Measurements from ENCODE around the gene INAFM2.
A peak's percentile ranks its signal among the peaks of the same experiment; 100 is the strongest.

The INAFM2 gene
- total RNA-seq, result 6.2 reads per million, percentile 23 among the genes with 10 or more reads in this experiment

DNA sequence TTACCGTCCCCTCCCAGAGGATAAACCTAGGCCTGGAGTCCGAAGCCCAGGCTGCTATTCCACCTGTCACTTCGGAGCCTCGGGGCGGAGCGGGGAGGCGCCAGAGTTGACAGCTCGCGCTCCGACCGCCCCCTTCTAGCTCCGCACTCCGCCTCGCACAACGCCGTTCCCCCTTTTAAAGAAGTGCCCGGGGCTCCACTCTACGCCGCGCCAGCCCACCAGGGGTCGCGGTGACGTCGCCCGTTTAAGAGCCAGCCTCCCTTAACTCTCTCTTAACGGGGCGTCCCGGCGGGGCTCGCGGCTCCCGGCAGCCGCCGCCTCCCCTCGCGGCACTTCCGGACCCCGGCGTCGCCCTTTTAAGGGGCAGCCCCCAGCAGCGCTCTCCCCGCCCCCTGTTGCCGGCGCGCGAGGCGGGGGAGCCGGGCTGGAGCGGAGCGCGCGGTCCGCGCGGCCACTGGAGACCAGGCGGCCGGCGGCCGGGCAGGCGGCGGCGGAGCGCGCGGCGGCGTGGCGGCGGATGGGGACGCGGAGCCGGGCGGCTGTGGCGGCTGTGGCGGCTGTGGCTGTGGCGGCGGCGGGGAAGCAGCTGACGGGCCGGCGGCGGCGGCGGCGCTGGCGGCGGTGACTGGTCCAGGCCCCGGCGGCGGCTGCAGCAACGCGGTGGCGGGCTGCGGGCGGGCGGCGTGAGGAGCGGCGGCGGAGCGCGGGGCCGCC is at the start of gene INAFM2:
Gene INAFM2, plus strand, starts transcription at position 454 of the 714 bp plus-strand sequence. CDS start 364 bp downstream, outside the sequence.
- DNase-seq, result peak; percentile 86

GRCh38 chr15:40274350-40275274 is 48.9 kb upstream of the INAFM2 start:
- peak; percentile 88 for DNase-seq

- no peak for DNase-seq
Observed at GRCh38 chr15:40275523-40275922, 48.0 kb upstream of the INAFM2 start.

DNA sequence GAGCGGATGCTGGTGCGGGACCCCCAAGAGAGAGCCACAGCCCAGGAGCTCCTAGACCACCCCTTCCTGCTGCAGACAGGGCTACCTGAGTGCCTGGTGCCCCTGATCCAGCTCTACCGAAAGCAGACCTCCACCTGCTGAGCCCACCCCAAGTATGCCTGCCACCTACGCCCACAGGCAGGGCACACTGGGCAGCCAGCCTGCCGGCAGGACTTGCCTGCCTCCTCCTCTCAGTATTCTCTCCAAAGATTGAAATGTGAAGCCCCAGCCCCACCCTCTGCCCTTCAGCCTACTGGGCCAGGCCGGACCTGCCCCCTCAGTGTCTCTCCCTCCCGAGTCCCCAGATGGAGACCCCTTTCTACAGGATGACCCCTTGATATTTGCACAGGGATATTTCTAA is 47.5 kb upstream of the INAFM2 start:
- no peak for DNase-seq

DNA sequence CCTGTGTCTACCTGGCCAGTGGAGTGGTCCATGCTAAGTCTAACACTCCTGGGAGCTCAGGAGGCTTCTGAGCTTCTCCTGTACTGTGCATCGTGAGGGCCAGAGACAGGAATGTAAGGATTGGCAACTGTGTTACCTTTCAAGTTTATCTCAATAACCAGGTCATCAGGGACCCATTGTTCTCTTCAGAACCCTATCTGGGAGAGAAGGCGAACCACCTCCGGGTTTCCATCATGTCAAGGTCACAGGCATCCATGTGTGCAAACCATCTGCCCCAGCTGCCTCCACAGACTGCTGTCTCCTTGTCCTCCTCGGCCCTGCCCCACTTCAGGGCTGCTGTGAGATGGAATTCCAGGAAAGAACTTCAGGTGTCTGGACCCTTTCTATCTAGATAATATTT is 46.6 kb upstream of the INAFM2 start:
- no peak for DNase-seq

DNA sequence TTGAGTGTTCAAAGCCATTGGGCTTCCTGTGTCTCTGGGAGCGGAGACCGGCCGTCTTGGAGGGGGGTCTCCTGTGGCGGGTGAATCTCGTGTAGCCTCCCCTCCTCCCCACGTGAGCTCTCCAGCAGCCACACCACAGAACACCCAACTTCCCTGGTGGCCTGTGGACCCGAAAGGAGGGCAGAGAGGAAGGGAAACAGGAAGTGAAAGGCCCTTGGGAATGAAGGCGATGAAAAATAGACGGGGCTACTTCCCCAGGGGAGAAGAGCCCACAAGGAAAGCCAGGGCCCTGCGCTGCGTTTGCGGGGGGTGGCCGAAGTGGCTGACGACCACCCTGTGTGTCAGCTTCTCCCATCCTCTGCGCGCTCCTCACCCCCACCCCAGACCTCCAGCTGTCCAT is 46.0 kb upstream of the INAFM2 start:
- no peak for DNase-seq

GRCh38 chr15:40278026-40278425 is 45.5 kb upstream of the INAFM2 start:
- no peak for DNase-seq

GRCh38 chr15:40279437-40280141 is 43.9 kb upstream of the INAFM2 start:
- DNase-seq, result peak; percentile 65

DNA sequence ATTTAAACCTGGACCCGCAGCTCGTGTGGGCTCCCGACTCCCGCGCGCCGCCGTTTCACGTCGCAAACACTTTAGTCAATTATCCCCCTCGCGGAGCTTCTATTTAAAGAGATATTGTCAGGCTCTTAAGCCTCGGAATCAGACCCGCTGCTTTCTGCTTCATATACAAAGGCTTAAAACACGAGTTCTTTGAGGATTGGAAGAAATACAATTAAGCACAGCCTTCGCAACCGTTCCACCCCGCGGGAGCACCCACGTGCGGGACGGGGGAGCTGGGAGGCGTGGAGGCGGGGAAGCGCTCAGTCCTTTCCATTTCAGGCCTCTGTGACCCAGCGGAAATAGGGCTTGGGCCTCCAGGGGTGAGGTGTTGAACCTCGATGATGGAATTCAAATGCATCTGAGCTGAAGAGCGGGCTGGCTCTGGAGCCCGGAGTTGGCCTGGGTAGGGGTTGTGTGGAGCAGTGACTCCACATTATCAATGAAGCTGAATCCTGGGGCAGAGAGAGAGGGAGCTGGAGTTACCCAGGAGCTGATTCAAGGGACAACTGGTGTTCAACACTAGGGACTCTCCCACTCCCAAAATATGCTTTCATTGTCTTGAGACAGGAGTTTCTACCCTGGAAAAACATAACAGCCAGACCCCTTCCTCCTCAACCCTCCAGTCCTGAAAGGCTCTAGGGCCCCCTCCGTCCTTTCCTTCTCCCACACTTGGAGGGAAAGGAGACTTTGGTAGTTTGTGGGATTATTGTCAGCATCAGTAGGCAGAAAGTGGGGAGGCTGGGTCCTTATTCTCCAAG is 43.0 kb upstream of the INAFM2 start:
- no peak for DNase-seq

- DNase-seq, result no peak
Observed at GRCh38 chr15:40281057-40281800, 42.3 kb upstream of the INAFM2 start.

DNA sequence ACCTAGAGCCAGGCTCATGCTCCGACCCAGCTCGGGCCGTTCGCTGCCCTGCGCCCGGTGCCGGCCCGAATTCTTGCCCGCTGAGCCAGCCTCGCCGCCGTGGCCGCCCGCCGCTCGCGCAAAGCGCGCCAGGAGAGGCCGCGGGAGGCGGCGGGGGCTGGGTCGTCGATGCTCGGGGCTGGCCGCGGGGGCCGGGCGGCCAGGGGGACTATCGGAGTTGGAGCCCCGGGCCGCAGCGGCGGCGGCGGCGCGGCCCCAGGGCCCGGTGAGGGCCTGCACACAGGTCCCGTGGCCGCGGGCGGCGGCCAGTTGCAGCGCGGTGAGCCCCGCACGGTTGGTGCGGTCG is 41.7 kb upstream of the INAFM2 start:
- no peak for DNase-seq

DNA sequence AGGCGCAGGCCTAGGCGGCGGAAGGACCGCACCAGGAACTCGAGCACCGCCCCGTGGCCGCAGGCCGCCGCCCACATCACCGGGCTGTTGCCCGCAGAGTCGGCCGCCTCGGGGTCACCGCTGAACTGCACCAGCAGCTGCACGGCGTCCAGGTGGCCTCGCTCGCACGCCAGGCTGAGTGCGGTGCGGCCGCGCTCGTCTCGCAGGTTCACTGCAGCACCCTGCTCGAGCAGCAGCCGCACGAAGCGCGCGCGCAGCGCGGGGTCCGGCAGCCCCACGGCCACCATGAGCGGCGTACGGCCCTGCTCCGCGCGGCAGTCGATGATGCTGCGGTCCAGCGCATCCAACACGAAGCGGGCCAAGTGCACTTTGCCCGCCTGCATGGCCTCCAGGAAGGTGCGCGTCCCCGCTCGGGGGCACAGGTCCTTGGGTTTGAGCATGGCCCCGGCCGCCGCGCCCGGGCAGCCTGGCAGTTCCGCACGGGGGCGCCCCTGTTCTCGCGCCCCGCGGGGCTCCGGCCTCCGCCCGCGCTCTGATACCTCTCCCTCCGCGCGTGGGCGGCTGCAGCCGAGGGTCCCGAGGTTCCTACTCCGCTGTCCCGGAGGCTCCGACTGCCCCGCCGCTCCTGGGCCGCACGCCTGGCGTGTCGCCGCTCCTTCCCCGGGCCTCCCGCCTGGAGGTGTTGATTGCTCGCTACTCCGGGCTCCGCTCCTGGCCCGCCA is 41.2 kb upstream of the INAFM2 start:
- peak; percentile 34 for DNase-seq

DNA sequence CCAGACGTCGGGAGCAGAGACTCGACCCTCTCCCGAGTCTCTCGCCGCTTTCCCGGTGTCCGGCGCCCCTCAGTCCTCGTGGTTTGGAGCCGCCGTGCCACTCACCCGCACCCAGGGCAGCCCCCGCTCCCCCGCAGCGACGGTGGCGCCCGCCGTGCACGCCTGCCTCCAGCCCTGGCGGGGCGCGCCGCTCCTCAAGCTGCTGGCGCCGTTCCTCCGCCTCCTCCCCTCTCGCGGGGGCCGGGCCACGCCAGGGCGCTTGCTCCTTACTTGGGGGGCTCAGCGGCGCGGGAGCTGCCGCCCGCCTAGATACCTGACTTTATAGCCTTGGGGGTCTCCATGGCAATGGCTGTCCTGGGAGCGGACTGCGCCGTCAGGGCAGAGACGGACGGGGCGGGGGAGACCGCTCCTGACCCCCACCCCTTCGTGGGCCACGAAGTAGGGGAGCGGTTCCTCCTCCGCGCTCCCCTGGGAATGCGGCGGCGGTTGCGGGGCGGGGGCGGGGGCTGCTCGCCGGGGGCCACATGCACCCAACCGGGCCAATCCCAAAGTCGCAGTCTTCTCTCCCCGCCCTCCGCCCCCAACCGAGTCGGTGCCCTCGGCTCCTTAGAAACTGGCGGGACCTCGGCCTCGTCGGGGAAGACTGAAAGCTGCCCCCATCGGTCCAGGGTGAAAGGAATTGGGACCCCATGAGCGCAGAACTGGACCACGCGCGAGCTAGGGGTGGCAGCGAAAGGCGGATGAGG is 40.5 kb upstream of the INAFM2 start, which contains the start of gene ANKRD63:
Gene ANKRD63, minus strand, starts transcription at position 196 of the 746 bp plus-strand sequence. CDS start 478 bp downstream, outside the sequence.
- peak; percentile 16 for DNase-seq

DNA sequence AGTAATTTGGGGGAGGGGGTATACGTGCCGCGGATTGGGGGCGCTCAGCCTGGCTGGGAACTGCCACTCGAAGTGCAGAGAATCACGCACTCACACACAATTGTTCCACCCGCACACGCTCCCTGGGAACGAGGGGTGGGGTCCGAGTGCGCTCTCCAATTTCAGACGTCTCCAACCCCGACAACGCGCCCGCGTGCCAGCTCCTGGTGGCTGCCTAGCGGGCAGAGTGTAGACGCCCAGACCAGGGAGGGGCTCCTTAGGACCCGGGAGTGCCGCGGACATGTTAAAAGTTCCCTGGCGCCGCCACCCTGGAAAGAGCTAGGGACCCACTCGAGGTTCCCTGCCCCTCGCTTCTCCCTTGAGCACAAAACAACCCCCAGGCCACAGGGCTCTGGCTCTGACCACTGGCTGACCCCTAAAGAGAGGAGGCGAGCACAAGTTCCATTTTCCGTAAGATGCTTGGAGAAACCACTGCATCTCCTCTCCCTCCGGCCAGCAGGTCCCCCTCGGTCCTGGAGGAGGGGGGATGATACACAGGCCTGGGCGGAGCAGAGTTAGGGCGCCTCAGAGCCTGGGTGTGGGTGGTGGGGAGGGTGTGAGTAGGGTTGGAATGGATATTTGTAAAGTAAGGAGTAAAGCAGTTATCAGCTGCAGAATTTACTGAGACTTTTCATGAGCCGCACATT is 39.7 kb upstream of the INAFM2 start:
- DNase-seq, result no peak

- no peak for DNase-seq
Observed at GRCh38 chr15:40285151-40285550, 38.3 kb upstream of the INAFM2 start.

GRCh38 chr15:40285554-40286011 is 37.9 kb upstream of the INAFM2 start:
- no peak for DNase-seq

- DNase-seq, result no peak
Observed at GRCh38 chr15:40286061-40286532, 37.4 kb upstream of the INAFM2 start.

GRCh38 chr15:40286794-40287193 is 36.7 kb upstream of the INAFM2 start:
- no peak for DNase-seq

DNA sequence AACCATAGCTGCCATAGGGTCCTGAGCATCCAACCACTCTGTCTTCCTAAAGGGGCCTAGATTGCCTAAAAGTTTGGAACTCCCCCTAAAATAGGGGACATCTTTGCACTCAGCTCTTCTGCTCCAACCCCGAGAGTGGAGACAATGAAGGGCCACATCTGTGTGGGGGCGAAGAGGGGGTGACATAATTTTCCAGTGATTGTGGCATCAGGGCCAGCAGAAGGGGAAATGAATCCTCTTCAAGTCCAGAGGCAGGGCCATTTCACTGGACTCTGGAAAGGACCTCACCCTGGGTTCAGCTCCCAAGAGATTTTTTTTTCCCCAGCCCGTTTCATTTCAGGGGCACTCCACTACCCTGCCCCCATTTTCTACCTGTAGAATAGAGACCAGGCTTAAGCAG is 36.0 kb upstream of the INAFM2 start:
- DNase-seq, result no peak
